ENCODE measurements around the gene MAS1.

GRCh38 chr6:159899994-159900745, 9.4 kb downstream of the MAS1 start:
- TF ChIP-seq, protein P1, sequence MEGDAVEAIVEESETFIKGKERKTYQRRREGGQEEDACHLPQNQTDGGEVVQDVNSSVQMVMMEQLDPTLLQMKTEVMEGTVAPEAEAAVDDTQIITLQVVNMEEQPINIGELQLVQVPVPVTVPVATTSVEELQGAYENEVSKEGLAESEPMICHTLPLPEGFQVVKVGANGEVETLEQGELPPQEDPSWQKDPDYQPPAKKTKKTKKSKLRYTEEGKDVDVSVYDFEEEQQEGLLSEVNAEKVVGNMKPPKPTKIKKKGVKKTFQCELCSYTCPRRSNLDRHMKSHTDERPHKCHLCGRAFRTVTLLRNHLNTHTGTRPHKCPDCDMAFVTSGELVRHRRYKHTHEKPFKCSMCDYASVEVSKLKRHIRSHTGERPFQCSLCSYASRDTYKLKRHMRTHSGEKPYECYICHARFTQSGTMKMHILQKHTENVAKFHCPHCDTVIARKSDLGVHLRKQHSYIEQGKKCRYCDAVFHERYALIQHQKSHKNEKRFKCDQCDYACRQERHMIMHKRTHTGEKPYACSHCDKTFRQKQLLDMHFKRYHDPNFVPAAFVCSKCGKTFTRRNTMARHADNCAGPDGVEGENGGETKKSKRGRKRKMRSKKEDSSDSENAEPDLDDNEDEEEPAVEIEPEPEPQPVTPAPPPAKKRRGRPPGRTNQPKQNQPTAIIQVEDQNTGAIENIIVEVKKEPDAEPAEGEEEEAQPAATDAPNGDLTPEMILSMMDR (IDR thresholded peaks at IDR 0.05), result no peak
- TF ChIP-seq POLR2A (IDR thresholded peaks at IDR 0.05), result no peak

Data from body of pancreas (tissue), 4 donors.